Liver (tissue), 9 donors: ENCODE measurements around the gene TMEM244. TPM values are rescaled to one million over a fixed set of nuclear protein-coding genes. Genes with fewer than 3 reads are reported as not detected.

Source experiments
- DNase-seq: peaks from one replicate; pipeline ENCODE4 v3.0.0-alpha.2; 2017; ENCODE audit warnings: low spot score
- H3K27ac ChIP-seq, 2 donors: one replicate each; pipeline ENCODE4 v1.7.0; 2013; ENCODE audit warnings: inconsistent platforms in 2 of 2, low read length in 2 of 2, control low read depth in 1 of 2, low read depth in 1 of 2, mild to moderate bottlenecking in 1 of 2
- H3K27me3 ChIP-seq, 4 donors: one replicate each; pipeline versions ENCODE4 v1.6.1 to v1.7.0; 2013; ENCODE audit warnings: low read length in 3 of 4, inconsistent platforms in 1 of 4, mild to moderate bottlenecking in 1 of 4, moderate library complexity in 1 of 4; ENCODE audit not compliant: control insufficient read depth in 4 of 4, insufficient read depth in 4 of 4
- H3K36me3 ChIP-seq, 4 donors: one replicate each; pipeline versions ENCODE4 v1.6.1 to v1.7.0; 2013; ENCODE audit warnings: low read length in 3 of 4, mild to moderate bottlenecking in 3 of 4, low read depth in 1 of 4, moderate library complexity in 1 of 4; ENCODE audit not compliant: control insufficient read depth in 4 of 4, insufficient read depth in 3 of 4
- H3K4me1 ChIP-seq, 4 donors: one replicate each; pipeline versions ENCODE4 v1.6.1 to v1.7.0; 2013; ENCODE audit warnings: low read length in 3 of 4, mild to moderate bottlenecking in 3 of 4, moderate library complexity in 1 of 4; ENCODE audit not compliant: control insufficient read depth in 4 of 4, insufficient read depth in 4 of 4
- H3K4me3 ChIP-seq, 3 donors: one replicate each; pipeline versions ENCODE4 v1.6.1 to v1.7.0; 2013; ENCODE audit warnings: low read length in 3 of 3, control low read depth in 1 of 3, low read depth in 1 of 3, mild to moderate bottlenecking in 1 of 3
- H3K9ac ChIP-seq, 2 donors: one replicate each; pipeline ENCODE4 v1.7.0; 2013; ENCODE audit warnings: low read length in 2 of 2, mild to moderate bottlenecking in 2 of 2, moderate library complexity in 2 of 2, control low read depth in 1 of 2, low read depth in 1 of 2
- H3K9me3 ChIP-seq, 4 donors: one replicate each; pipeline versions ENCODE4 v1.6.1 to v1.7.0; 2013; ENCODE audit warnings: low read length in 3 of 4; ENCODE audit not compliant: control insufficient read depth in 4 of 4
- ATF3 ChIP-seq: IDR thresholded peaks from 2 replicates; pipeline ENCODE4 v1.6.1; 2016; ENCODE audit warnings: antibody characterized with exemption
- EGR1 ChIP-seq, 2 donors: IDR thresholded peaks; 2 replicates each; pipeline ENCODE4 v1.6.1; 2016 to 2018; ENCODE audit warnings: antibody characterized with exemption in 2 of 2, low read depth in 2 of 2
- FOXA1 ChIP-seq: IDR thresholded peaks from 2 replicates; pipeline ENCODE4 v1.6.1; 2016; ENCODE audit warnings: antibody characterized with exemption
- FOXA2 ChIP-seq: IDR thresholded peaks from 2 replicates; pipeline ENCODE4 v1.6.1; 2016; ENCODE audit warnings: antibody characterized with exemption
- GABPA ChIP-seq, 2 donors: IDR thresholded peaks in 1 of 2; conservative IDR thresholded peaks in 1 of 2; 2 replicates each; pipeline ENCODE4 v1.6.1; 2016; ENCODE audit warnings: antibody characterized with exemption in 2 of 2, mild to moderate bottlenecking in 1 of 2, moderate library complexity in 1 of 2
- HNF4A ChIP-seq, 2 donors: conservative IDR thresholded peaks; 2 replicates each; pipeline ENCODE4 v1.6.1; 2016; ENCODE audit warnings: antibody characterized with exemption in 2 of 2, mild to moderate bottlenecking in 2 of 2
- HNF4G ChIP-seq: IDR thresholded peaks from 2 replicates; pipeline ENCODE4 v1.6.1; 2016; ENCODE audit warnings: antibody characterized with exemption
- JUND ChIP-seq, 2 donors: IDR thresholded peaks; 2 replicates each; pipeline ENCODE4 v1.6.1; 2016; ENCODE audit warnings: antibody characterized with exemption in 2 of 2
- NR2F2 ChIP-seq: IDR thresholded peaks from 2 replicates; pipeline ENCODE4 v1.6.1; 2016; ENCODE audit warnings: antibody characterized with exemption
- RAD21 ChIP-seq, 2 donors: IDR thresholded peaks; 2 replicates each; pipeline ENCODE4 v1.6.1; 2016; ENCODE audit warnings: antibody characterized with exemption in 2 of 2, mild to moderate bottlenecking in 2 of 2
- REST ChIP-seq: IDR thresholded peaks from 2 replicates; pipeline ENCODE4 v1.6.1; 2016; ENCODE audit warnings: antibody characterized with exemption, mild to moderate bottlenecking
- RXRA ChIP-seq, 2 donors: IDR thresholded peaks; 2 replicates each; pipeline ENCODE4 v1.6.1; 2017 to 2018; ENCODE audit warnings: antibody characterized with exemption in 2 of 2, mild to moderate bottlenecking in 1 of 2
- TAF1 ChIP-seq: conservative IDR thresholded peaks from 2 replicates; pipeline ENCODE4 v1.6.1; 2016; ENCODE audit warnings: antibody characterized with exemption, mild to moderate bottlenecking
- YY1 ChIP-seq: IDR thresholded peaks from 2 replicates; pipeline ENCODE4 v1.6.1; 2016; ENCODE audit warnings: antibody characterized with exemption, mild to moderate bottlenecking
- WGBS: extraction: QIAGEN DNeasy Blood & Tissue Kit; methylation state at CpG from one replicate; pipeline ENCODE4 v1.1.7; 2013; 5-methylcytosine and 5-hydroxymethylcytosine counted together
- polyA plus RNA-seq, 2 donors: library from polyadenylated mRNA; stranded (reverse) in 1 of 2; unstranded in 1 of 2; fragments of 200-250 nt in 1 of 2; fragments of >200 nt in 1 of 2; fragmentation: Nextera tagmentation in 1 of 2; extraction: Ambion mirVana in 1 of 2; gene quantifications; one replicate each; pipeline versions ENCODE4 v1.2.1 to v1.2.3, GENCODE V29; 2013 to 2015
- total RNA-seq, 2 donors: library from RNA; depleted of rRNA; stranded (reverse); fragments of >200 nt; gene quantifications; one replicate each; pipeline ENCODE4 v1.2.3, GENCODE V29; 2014
- TF ChIP-seq, protein P1 (sequence below): IDR thresholded peaks from 2 replicates; pipeline ENCODE4 v1.6.1; 2016; ENCODE audit warnings: antibody characterized with exemption
- TF ChIP-seq, protein P2 (sequence below): fragments of 150-350 bp; IDR thresholded peaks from 2 replicates; pipeline ENCODE4 v1.5.1; 2017; ENCODE audit warnings: improper control_type of control experiment, low read depth, low read length; ENCODE audit not compliant: missing input control
- TF ChIP-seq, protein P3 (sequence below): IDR thresholded peaks from 2 replicates; pipeline ENCODE4 v1.6.1; 2016; ENCODE audit warnings: antibody characterized with exemption
- donor health status: healthy.
- donor health status: healthy.
- donor health status: healthy.
- donor health status: healthy.
- donor health status: healthy.

The TMEM244 gene
- total and polyA plus RNA-seq, 4 donors, result not detected

DNA sequence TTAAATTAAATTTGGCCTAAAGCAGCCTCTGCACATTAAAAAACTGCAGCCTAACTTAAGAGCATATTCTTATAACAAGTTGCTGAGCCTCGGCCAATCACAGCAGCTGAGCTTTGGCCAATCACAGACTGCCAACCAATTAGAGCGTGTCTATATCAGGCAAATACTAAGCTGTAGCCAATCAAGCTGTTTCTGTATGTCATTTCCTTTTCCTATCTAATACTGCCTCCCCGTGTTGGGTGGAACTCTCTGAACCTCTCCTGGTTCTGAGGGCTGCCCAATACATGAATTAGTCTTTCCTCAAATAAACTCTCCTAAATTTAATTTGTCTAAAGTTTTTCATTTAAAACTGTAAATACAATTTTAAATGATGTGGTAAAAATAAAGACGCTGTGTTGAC is 3.9 kb upstream of the TMEM244 start:
- Histone ChIP-seq H3K4me1 (no peaks in the 10 kb centered on the region), H3K9ac (no peak overlapping the region), H3K36me3 (no peaks in the 10 kb centered on the region), H3K27me3 (no peaks in the 10 kb centered on the region), H3K4me3 (no peak overlapping the region), H3K27ac (no peak overlapping the region), H3K9me3 (no peaks in the 10 kb centered on the region)
- WGBS, result 85% methylated on average over 4 of the region's 4 CpGs
- no peak for TF ChIP-seq FOXA1
- TF ChIP-seq, protein P1, sequence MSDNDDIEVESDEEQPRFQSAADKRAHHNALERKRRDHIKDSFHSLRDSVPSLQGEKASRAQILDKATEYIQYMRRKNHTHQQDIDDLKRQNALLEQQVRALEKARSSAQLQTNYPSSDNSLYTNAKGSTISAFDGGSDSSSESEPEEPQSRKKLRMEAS, result no peak
- TF ChIP-seq, protein P2, sequence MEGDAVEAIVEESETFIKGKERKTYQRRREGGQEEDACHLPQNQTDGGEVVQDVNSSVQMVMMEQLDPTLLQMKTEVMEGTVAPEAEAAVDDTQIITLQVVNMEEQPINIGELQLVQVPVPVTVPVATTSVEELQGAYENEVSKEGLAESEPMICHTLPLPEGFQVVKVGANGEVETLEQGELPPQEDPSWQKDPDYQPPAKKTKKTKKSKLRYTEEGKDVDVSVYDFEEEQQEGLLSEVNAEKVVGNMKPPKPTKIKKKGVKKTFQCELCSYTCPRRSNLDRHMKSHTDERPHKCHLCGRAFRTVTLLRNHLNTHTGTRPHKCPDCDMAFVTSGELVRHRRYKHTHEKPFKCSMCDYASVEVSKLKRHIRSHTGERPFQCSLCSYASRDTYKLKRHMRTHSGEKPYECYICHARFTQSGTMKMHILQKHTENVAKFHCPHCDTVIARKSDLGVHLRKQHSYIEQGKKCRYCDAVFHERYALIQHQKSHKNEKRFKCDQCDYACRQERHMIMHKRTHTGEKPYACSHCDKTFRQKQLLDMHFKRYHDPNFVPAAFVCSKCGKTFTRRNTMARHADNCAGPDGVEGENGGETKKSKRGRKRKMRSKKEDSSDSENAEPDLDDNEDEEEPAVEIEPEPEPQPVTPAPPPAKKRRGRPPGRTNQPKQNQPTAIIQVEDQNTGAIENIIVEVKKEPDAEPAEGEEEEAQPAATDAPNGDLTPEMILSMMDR, result no peak
- TF ChIP-seq NR2F2, result no peak
- TF ChIP-seq EGR1 (IDR thresholded peaks at IDR 0.05; ENCODE audit: low read depth in 2 of 2), result no peak
- TF ChIP-seq YY1, result no peak
- TF ChIP-seq ATF3, result no peak
- no peak for TF ChIP-seq TAF1
- TF ChIP-seq REST, result no peak
- no peak for TF ChIP-seq FOXA2
- TF ChIP-seq RAD21 (IDR thresholded peaks at IDR 0.05), result no peak
- TF ChIP-seq GABPA (IDR thresholded peaks at IDR 0.05 in 1 of 2, conservative IDR thresholded peaks at IDR 0.05 in 1 of 2), result no peak
- TF ChIP-seq JUND (IDR thresholded peaks at IDR 0.05), result no peak
- no peak for TF ChIP-seq HNF4A (conservative IDR thresholded peaks at IDR 0.05)
- no peak for DNase-seq

DNA sequence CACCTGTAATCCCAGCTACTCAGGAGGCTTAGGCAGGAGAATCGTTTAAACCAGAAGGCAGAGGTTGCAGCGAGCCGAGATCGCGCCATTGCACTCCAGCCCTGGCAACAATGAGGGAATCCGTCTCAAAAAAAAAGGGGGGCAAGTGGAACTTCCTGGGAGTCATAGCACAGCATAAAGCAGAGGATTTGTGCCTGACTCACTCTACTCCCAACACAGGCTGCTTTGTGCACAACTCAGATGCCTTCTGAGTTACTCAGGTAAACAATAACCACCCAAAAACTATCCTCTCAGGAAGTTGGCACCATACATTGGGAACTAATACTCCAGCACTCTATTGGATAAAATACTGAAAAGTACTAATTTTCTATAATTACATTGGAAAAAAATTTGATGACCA is 2.5 kb upstream of the TMEM244 start:
- no peak overlapping the region for H3K4me3 ChIP-seq
- H3K9ac ChIP-seq, result no peak overlapping the region
- peaks cover 0 to under 1% (median 0%) of the 10 kb centered on the region in 4 donors for H3K9me3 ChIP-seq
- H3K27ac ChIP-seq, result no peak overlapping the region
- H3K4me1 ChIP-seq, result no peaks in the 10 kb centered on the region
- H3K36me3 ChIP-seq, result no peaks in the 10 kb centered on the region
- no peaks in the 10 kb centered on the region for H3K27me3 ChIP-seq
- DNase-seq, result no peak
- 94% methylated on average over 6 of the region's 6 CpGs for WGBS
- TF ChIP-seq ATF3, result no peak
- no peak for TF ChIP-seq FOXA1
- TF ChIP-seq REST, result no peak
- TF ChIP-seq, protein P2, result no peak
- TF ChIP-seq HNF4G, result no peak
- TF ChIP-seq RAD21 (IDR thresholded peaks at IDR 0.05), result no peak
- TF ChIP-seq, protein P3, sequence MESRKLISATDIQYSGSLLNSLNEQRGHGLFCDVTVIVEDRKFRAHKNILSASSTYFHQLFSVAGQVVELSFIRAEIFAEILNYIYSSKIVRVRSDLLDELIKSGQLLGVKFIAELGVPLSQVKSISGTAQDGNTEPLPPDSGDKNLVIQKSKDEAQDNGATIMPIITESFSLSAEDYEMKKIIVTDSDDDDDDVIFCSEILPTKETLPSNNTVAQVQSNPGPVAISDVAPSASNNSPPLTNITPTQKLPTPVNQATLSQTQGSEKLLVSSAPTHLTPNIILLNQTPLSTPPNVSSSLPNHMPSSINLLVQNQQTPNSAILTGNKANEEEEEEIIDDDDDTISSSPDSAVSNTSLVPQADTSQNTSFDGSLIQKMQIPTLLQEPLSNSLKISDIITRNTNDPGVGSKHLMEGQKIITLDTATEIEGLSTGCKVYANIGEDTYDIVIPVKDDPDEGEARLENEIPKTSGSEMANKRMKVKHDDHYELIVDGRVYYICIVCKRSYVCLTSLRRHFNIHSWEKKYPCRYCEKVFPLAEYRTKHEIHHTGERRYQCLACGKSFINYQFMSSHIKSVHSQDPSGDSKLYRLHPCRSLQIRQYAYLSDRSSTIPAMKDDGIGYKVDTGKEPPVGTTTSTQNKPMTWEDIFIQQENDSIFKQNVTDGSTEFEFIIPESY, result no peak
- no peak for TF ChIP-seq EGR1 (IDR thresholded peaks at IDR 0.05; ENCODE audit: low read depth in 2 of 2)
- TF ChIP-seq YY1, result no peak
- no peak for TF ChIP-seq GABPA (IDR thresholded peaks at IDR 0.05 in 1 of 2, conservative IDR thresholded peaks at IDR 0.05 in 1 of 2)
- TF ChIP-seq HNF4A (conservative IDR thresholded peaks at IDR 0.05), result no peak
- TF ChIP-seq RXRA (IDR thresholded peaks at IDR 0.05), result no peak
- no peak for TF ChIP-seq FOXA2
